Fibroblast of lung (primary cell): ENCODE data around the gene DOK3.

Experiments
- EZH2 ChIP-seq: IDR thresholded peaks from 2 replicates; pipeline ENCODE4 v1.5.1; 2012; ENCODE audit warnings: low read length, control low read depth, mild to moderate bottlenecking; ENCODE audit errors: missing control alignments
- TF ChIP-seq, protein P1 (sequence below), 2 donors: IDR thresholded peaks in 1 of 2; conservative IDR thresholded peaks in 1 of 2; 1 replicate in 1 of 2; 2 replicates in 1 of 2; pipeline ENCODE4 v1.5.1; 2011 to 2012; ENCODE audit warnings: low read length in 2 of 2, control low read depth in 1 of 2, inconsistent platforms in 1 of 2, low read depth in 1 of 2, mild to moderate bottlenecking in 1 of 2

DNA sequence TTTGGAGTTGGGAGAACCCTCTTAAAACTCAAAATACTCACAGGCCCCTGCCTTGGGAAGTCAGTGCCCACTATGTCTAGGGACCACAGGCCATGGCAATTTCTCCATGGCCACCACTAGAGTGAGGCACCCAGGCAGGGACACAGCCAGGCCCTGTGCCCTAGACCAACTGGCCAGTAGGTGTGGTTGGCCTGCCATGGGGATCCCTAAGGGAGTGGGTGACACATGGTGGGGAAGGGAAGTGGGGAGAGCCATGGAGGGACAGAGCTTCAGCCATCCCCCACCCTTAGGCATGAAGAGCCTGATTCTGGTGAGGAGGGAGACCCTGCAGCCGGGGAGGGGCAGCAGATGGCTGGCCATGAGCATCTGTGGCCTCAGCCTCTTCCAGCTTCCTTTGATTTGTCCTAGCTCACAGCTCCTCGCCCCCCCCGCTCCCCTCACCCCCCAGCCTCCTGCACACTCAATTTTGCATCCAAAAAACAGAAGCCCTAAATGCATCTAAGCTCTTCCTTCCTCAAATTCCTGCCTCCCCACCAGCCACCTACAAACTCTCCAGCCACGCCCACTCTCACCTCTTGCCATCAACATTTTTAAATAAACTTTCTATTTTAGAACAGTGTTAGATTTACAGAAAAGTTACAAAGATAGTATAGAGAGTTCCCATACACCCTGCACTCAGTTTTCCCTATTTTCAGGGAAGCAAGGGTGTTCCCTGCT, 34.6 kb downstream of the DOK3 start:
- TF ChIP-seq EZH2: no peak
- TF ChIP-seq, protein P1, sequence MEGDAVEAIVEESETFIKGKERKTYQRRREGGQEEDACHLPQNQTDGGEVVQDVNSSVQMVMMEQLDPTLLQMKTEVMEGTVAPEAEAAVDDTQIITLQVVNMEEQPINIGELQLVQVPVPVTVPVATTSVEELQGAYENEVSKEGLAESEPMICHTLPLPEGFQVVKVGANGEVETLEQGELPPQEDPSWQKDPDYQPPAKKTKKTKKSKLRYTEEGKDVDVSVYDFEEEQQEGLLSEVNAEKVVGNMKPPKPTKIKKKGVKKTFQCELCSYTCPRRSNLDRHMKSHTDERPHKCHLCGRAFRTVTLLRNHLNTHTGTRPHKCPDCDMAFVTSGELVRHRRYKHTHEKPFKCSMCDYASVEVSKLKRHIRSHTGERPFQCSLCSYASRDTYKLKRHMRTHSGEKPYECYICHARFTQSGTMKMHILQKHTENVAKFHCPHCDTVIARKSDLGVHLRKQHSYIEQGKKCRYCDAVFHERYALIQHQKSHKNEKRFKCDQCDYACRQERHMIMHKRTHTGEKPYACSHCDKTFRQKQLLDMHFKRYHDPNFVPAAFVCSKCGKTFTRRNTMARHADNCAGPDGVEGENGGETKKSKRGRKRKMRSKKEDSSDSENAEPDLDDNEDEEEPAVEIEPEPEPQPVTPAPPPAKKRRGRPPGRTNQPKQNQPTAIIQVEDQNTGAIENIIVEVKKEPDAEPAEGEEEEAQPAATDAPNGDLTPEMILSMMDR (conservative IDR thresholded peaks at IDR 0.05 in 1 of 2, IDR thresholded peaks at IDR 0.05 in 1 of 2; ENCODE audit: low read depth in 1 of 2, low read length in 2 of 2): no peak
